HG03342 (cell line): Measurements from ENCODE around the gene TNFRSF8.

Experiments
- ATAC-seq: cut with Tn5 transposase; IDR thresholded peaks from one replicate; pipeline ENCODE4 v1.9.1; 2021; ENCODE audit warnings: mild to moderate bottlenecking, moderate library complexity; ENCODE audit not compliant: unreplicated experiment

TNFRSF8 gene

DNA sequence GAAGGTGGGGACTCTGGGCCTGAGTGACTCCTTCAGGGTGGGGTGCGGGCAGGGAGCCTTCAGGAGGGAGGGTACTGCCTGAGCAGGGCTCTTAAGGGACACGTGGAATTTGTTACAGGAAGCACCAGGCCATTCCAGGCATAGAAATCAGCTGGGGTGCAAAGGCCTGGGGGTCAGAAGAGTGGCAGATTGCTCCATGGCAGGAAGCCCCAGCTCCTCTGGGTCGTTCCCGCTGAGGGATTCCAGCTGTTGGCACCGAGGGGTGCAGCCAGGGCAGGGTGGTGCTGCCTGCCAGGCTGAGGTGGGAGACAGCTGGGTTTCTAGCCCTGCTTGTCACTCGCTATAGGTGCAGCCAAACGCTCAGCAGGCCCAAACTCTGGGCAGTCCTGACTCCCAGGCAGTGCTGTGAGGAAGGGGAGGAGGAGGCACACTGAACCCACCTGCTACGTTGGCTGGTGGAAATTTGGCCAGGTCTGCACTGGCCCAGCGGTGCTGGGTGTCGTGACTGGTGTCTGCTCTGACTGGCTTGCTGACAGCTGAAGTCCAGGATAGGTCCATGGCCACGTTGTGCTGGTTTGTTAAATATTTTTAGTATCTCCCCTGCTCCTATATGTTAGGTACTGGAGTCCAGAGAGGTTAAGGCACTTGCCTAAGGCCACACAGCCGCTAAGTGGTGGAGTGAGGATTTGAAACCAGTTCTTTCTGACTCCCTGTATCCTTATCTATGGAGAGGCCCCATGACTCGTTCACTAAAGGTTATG is 123.0 kb downstream of the TNFRSF8 start:
- ATAC-seq: no peak

DNA sequence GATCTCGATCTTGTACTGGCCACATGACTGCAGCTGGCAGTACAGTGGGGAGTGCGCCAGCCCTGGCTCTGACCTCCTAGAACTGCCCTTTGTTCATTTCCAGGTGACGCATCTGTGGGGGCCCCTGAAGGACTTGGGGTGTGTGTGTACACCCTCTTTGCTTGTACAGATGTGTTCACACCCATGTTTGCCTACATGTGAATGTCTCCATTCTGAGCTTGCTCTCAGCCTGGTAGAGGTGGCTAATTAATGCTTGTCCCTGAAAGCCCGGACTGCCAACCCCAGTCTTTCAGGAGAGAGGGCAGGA is 123.5 kb downstream of the TNFRSF8 start:
- no peak for ATAC-seq

DNA sequence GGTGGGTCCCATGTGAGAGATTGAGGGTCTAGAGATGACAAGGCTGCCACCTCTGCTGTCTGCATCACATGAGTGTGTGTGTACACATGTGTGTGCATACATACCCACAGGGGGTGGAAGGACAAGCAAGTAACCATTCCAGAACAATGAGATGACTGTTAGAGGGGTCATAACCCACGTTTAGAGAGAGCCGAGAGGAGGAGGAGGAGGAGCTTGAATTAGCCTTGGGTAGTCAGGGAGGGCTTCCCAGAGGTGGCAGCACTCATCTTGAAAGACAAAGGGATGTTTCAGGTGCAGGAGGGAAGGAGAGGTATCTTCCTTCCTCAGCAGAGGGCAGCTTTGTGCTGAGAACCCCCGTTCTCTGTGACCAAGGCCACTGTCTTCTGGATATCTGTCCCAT is 125.0 kb downstream of the TNFRSF8 start:
- ATAC-seq: no peak

DNA sequence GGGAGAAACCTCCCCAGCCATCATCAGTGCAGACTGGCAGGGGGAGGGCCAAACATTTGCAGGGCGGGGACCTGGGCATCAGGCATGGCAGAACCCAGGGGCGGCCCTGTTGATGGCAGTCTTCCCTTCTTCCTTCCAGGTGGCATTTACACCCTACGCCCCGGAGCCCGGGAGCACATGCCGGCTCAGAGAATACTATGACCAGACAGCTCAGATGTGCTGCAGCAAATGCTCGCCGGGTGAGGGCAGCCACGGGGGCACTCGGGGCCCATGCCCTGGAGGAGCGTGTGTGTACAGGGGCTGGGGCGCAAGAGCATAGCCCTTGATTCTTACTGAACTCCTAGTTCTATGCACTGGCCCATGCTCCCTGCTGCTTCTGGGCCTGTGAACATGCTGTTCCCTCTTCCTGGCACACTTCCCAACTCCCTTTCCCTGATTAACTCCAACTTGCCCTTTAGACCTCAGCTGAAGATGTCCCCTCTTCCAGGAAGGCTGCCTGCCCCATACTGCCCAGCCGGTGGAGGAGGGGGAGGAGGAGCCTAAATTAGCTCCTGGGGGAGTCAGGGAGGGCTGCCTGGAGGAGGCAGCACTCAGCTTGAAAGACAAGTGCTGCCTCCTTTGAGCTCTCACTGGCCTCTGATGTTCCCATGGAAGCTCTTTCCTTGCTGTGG is 125.7 kb downstream of the TNFRSF8 start:
- ATAC-seq: no peak

DNA sequence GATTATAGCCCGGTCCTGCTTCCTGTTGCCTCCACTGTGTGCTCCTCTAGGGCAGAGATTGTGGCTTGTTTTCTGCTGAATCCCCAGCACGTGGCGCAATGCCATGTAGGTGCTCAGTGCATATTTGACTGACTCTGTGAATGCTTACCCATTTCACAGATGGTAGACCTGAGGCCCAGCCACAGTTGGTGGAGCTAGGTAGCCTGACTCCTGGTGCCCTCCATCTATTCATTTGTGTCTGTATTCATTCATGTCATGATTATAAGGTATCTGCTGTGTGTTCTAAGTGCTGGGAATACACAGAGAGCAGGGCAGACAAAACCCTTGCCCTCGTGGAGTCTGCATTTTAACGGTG is 126.2 kb downstream of the TNFRSF8 start:
- no peak for ATAC-seq

DNA sequence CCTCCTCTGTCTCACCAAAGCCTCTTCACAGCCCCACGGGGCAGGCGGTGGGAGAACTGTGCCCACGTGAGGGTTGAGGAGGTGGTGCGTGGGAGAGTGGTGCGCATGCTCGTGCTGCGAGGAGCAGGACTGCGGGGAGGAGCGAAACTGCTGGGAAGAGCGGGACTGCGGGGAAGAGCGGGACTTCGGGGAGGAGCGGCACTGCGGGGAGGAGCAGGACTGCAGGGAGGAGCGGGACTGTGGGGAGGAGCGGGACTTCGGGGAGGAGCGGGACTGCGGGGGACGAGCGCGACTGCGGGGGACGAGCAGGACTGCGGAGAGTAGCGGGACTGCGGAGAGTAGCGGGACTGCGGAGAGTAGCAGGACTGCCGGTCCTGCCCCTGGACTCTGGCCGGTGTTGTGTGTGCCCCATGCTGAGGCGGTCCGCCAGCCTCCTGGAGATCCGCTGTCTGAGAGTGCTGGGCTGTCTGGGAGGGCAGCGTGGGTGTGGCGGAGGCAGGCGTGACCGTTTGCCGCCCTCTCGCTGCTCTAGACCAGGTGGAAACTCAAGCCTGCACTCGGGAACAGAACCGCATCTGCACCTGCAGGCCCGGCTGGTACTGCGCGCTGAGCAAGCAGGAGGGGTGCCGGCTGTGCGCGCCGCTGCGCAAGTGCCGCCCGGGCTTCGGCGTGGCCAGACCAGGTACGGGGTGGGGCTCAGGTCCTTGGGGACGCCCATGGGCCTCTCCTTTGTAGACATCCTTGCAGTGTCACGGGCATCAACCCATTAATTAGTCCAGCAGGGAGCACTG is 128.3 kb downstream of the TNFRSF8 start:
- ATAC-seq: no peak
